H4 (cell line): ENCODE results near the gene CNP. TPM values are rescaled to one million over a fixed set of nuclear protein-coding genes. Genes with fewer than 3 reads are reported as not detected.

ENCODE experiments used
- DNase-seq: peaks from one replicate; pipeline ENCODE4 v3.0.0-alpha.2; 2015; ENCODE audit warnings: low spot score
- total RNA-seq: library from RNA; depleted of rRNA; stranded (reverse); fragments of >200 nt; shearing (Covaris generic); gene quantifications from 2 replicates; pipeline ENCODE4 v1.2.3, GENCODE V29; 2014

CNP gene
- total RNA-seq, 1 experiment from 2014 or later: 64.8 TPM

DNA sequence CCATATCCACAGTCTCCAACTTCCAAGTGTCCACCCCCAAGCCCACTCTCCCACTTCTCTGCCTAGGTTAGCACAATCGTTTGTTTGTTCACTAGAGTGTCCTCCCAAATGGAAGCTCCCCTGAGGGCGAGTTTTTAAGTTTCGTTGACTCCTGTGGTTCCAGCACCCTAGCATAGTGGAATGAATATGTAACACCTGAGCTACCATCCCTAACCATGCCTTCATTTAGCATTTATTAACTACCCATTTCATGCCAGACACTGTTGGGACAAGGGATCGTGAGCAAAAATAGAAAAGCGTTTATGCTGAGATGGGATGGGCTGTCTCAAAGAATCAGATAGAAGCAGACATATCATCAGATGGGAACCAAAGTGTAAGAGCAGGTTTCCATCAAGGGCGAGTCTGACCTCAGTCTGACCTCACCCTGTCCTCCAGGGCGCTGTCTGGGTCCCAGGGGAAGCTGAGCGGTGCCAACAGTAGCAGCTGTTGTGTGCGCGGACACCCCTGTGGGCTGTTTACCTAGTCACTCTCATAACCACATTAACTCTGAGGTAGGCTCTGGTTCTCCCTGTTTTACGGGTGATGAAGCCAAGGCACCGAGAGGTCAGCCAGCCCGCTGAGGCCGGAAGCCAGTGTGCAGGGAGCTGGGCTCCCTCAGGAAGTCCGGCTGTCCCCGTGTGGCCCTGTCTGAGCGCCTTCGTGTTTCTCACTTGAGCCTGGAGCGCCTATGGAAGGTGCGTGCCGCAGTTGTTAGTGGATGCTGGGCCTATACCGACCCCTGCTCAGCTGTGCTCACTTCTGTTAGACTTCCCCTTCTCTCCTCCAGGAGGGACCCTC is 6.2 kb downstream of the CNP start:
- no peak for DNase-seq

DNA sequence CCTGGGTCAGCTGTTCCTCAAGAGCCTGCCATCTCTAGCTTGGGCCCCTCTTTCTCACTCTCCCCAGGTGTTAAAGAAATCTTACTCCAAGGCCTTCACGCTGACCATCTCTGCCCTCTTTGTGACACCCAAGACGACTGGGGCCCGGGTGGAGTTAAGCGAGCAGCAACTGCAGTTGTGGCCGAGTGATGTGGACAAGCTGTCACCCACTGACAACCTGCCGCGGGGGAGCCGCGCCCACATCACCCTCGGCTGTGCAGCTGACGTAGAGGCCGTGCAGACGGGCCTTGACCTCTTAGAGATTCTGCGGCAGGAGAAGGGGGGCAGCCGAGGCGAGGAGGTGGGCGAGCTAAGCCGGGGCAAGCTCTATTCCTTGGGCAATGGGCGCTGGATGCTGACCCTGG is 6.8 kb downstream of the CNP start:
- DNase-seq: no peak

DNA sequence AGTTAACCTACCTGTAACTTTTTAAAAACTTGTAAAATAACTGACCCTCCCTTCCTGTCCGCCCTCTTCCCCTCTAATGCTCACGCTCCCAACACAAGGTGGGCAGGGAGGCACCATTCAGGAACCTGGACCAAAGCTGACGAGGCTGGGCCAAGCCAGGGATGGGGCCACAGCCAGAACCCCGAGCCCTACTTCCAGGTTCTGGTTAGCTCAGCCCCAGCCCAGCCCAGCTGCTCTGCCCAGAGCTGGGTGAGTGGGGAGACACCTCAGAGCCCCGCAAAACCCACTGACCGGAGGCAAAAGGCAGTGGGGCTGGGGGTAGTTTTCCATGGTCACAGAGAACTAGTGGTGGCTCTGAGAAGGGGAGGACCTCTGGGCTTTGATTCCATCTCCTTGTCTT is 7.4 kb downstream of the CNP start:
- no peak for DNase-seq

DNA sequence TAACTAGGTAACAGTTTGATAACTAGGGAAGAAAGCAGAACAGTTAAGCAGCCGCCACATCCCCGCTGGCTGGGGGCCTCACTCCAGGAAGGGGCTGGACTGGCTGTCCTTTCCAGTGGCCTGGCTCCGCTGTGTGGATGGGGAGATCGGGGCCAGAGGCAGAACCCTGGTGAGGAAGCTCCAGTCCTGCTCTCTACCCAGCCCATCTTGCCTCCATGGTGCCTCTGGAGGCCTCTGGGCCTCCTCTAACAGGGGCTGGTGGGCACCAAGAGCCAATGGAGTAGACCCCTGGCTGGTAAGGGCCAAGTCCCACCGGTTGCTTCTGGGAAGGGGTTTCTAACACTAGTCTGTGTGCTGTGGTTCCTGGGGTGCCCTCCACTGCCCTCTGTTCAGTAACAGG is 8.1 kb downstream of the CNP start:
- no peak for DNase-seq

DNA sequence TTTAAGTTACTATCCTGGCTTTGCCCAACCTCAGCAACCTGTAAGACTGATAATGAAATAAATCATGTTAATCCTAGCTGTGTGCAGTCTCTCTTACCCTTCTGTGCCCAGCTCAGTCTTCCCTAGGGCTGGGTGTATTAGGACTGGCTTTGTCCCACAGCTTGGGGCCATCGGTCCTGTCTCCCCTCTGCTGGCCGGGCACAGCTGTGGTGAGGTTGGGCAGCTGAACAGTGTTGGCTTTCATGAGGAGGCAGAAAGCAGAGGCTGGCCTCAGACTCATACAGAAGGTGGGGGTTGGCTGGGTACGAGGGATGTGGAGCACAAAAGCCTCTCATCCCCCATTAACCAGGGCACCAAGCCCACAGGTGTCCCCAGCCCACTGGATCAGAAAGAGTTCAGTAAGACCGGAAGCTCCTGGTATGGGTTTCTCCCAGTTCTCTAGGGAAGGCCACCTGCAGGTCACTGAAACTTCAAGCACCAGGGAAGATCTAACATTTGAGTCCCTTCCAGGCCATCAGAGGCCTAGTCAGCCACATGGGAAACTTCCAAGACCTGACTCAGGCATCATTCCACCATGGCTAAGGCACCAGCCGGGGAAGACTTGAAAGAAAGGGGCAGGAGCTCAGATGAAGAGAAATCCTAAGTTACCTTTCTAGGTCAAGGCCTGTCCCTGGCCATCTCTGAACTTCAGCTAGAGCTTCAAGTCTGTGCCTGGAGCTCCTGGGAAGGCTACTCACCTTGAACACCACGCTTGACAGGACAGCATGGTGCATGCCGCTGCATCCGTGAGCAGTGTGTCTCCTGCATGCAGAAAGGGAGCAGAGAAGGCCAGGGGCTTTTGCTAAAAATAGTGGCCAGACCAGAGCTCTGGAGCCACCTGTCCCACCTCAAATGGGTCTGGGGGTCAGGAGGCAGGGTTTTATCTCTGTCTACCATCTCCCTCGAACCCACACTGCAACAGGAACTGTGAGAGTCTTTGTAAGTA is 8.8 kb downstream of the CNP start:
- no peak for DNase-seq

DNA sequence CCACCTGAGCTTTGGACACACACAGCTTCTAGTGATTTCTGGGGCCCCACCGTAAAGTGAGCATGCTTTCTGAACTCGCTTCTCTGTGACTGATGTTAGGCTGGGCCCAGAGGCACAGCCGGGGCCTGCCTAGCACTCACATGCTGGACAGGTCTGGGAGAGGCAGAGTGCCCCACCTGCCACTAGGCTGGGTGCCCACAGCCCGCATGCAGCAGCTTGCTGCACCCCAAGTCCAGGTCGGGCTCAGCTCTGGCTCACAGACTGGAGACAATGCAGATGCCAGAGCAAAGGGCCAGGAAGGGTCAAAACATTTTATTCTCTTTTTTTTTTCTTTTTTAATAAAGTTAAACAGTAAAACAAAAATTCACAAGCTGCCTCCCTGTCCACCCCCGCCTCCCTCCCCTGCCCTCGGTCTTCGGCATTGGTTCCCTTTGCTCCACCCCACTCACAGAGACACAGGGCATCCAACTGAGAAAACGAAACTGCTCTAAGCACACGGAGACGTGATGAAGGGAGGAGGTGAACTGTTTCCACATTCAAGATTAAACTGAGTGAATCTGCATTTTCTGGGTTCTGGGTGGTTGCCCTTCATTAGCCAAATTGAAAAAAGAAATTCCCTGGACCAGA is 9.7 kb downstream of the CNP start:
- DNase-seq: no peak

DNA sequence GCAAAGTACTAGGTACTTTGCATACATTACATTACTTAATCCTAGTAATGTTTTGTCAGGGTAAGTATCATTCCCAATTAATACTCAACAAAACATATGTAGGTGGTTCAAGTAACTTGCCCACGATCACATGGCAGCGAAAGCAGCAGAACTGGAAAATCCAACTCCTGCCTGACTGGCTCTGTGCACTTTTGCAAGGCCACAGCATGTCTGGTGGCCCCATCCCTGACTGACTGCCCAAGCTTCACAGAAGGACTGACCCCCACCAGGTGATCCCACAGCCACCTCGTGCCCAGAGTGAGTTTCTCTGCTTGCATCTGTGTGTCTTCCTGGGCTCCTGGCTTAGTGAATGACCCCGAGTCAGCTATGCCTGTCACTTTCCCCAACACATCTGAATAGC is 11.4 kb downstream of the CNP start:
- DNase-seq: no peak

DNA sequence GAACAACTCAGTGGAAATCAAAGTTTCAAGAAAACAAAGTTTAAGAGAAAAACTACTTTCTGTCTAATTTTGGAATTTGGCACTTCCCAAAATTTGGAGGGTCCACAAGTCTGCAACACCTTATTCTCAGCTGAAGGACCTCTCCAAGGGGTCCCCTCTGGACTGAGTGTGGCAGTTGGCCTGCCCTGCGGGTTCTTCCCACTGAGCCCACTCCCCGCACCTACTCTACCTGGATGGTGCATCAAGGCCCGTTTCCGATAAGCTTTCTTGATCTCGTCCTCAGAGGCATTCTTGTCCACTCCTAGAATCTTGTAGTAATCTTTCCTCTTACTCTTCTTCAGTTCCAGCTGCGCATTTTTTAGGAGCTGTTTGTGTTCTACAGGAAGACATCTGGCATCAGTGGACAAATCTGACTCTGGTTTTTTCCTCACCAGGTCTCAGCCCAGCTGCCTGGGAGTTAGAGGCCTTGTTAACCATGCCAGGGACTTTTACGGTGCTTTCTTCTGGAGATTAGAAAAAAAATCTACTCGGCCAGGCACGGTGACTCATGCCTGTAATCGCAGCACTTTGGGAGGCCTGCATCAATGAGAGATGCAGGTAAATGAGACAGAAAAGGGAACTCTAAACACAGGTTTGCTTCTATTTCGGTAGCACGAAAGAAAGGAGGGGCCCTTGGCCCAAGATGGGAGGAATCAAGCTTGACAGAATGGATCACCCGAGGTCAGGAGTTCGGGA is 15.6 kb downstream of the CNP start:
- no peak for DNase-seq

DNA sequence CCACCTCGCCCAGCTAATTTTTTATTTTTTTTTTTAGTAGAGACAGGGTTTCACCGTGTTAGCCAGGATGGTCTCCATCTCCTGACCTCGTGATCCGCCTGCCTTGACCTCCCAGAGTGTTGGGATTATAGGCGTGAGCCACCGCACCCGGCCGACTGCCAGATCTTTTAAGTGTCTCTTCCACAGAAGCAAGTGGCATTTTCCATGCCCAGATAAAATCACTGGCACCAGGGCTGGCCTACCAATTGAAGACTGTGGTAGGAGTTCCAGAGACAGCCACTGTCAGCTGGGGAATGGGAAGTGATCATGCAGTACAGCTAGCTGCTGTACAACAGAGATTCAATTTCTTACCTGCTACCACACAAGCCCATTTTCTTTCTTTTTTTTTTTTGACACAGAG is 17.9 kb downstream of the CNP start:
- DNase-seq: no peak

DNA sequence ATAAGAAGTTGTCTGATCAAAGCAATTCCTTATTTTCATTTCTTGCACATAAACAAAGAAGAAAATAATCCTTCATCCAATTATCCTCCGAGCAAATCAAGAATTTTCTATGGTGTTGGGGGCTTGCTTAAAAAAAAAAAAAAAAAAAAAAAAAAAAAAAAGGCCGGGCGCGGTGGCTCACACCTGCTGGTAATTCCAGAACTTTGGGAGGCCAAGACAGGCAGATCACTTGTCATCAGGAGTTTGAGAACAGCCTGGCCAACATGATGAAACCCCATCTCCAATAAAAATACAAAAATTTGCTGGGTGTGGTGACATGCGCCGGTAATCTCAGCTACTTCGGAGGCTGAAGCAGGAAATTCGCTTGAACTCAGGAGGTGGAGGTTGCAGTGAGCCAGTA is 19.3 kb downstream of the CNP start:
- DNase-seq: no peak

DNA sequence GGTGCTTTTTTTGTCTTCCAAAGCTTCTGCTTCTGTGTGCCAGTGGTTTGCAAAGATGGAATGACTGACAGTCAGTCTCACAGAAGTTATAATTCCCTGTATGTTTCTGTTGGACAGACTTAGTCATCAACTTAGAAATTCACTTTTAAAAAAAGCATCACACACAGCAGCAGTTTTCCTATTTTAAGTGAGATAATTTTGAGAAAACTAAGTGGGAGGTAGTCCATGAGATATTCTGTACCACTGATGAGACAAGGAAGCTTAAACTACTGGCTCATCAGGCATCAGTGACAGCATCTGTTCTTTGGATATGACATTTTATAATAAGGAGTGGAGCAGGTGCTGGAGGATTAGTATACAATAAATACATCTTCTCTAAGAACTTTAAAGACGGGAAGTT is 20.0 kb downstream of the CNP start:
- no peak for DNase-seq

DNA sequence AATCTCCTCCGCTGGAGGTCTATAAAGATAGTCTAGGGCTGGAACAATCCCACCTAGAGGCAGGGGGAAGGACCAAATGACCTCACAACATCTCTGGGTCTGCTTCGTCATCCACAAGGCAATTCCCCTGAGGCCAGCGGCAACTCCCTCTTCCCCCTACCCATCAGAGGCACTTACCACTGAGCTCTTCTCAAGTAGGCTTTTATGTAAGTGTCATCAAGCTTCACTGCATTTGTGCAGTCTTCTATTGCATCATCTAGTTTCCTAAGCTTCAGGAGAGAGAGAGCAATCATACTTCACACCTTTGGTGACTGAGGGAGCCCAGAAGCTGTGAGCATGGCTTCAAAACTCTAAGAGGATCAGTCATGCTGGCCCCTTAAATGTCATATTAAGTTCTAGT is 21.0 kb downstream of the CNP start:
- DNase-seq: no peak

DNA sequence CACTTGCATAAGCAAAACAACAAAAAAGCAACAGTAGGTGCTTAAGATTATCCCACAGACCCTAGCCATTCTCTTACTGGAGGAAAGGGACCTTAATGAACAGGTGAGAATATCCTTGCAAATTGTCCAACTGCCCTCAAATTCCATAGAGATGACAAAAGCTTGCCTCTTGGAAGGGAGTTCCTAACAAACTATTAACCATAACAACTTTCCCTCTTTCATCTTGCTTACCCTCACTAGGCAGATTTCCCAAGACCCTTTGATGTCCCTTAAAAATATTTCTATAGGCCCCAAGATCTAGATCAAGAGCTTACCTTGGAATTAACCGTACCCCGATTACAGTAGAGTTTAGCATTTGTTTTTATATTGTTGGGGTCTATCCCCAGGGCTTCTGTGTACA is 21.8 kb downstream of the CNP start:
- no peak for DNase-seq

DNA sequence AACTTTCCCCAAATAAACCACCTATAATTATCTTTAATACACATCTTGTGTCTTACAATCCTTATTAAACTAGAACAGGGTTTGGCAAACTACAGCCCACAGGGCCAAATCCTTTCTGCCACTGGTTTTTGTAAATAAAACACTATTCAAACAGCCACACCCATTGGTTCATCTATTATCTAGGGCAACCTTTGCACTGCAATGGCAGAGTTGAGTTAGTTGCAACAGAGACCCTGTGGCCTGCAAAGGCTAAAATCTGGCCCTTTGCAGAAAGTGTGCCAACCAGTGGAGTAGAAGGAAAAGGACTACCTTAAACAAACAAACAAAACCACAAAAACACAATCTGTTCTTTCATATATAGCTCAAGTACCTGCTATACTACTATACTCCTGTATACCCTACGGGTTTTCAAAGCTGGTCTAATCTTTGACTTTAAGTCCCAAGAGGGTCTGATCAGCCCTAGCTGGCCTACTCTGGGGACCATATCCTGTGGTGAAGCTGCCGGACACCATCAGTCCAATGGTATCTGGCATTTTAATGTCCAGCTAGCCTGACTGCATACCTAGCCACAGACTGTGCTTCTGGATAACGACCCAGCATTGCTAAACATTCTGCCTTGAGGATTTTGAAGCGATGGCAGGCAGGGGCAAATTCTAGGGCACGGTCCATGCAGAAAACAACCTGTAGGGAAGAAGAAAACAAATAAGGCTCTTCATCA is 23.3 kb downstream of the CNP start:
- DNase-seq: no peak

DNA sequence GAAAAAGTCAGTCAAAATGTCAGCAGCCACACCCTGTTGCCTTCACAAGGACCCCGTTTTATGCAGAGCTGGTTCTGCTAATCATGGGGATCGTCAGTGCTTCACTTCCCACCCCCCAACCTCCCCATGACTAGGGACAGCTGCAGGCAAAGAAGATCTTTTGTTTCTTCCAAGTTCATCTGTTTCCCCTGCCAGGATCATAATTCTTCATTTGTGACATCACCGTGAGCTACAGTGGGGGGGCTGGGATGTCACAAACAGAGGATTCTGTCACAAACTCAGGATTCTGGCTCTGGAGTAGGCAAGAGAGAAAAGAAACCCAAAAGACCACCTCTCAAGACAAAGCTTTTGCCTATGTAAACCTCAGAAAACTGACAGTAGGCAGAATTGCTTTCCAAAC is 26.0 kb downstream of the CNP start:
- DNase-seq: no peak

DNA sequence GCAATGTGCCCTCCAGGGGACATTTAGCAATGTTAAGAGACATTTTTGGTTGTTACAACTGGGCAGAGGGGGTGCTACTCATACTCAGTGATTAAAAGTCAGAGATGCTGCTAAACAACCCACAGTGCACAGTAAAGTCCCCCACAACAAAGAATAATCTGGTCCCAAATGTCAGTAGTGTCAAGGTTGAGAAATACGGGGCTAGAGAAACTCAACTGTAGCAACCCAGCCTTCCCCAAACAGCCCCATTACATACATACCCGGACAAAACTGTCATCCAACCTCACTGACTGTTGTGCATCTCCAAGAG is 30.2 kb downstream of the CNP start:
- no peak for DNase-seq

DNA sequence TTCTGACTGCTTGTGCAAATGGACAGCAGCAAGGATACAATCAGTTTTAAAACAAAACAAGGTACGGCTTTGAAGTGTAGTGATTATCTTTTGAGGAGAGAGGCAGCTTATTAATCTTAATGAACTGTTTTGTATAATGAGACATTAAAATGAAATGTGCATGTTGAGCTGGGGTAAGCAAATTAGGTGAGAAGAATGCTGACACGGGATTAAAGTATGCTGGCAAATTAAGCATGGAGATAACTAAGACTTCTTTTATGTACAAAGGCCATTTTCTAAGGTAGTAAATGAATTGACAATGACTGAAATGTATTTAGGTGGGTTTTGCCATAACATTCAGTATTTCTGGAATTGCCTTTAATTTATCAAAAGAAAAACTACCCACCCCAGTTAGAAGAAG is 31.9 kb downstream of the CNP start:
- DNase-seq: no peak

DNA sequence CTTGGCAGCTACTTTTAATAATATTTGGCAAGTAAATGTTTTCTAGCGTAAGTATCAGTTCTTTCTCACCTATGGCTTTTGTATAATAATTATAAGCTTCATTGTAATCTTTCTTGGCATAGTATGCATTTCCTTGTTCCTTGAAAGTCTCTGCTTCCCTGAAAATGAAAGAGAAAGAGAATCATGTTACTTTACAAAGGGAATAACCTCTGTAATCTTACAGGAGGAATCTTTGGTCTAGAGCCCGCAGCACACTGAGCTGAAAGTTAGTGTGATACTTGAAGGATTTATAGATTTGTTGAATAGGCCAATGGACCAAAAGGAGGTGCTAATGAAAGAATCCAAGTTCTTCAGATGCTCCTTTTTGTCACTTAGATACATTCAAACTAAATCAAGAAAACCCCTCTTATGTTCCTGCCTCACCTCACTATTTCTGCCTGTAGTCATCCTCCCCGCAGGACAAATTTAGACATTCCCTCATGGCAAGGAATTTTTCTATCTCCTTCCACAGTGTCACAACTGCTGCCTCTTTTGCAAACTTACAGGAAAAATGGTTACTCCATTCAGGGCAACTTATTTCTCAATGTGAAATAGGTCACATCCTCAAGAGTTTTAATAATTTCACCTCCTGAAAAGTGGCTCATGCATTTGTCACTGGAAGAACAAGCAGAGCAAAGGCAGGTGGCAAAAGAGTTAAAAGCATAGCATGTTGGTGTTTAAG is 34.0 kb downstream of the CNP start:
- no peak for DNase-seq

DNA sequence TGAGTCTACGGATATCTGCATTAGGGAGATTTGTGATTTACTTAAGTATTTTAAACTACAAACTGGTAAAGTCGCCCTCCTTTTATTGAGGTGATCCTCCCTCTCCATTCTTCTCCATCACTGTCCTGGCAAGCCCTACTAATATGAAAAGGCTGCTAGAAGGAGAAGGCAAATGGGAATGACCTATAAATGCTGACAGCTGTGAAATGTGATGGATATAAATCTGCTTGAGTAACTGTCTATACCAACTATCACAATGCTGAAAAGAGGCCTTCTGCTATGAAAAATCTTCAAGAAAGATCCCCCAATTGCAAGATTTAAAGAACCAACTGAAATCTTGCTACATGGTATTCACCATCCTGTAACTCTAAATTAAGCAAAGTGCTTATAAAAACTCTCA is 35.1 kb downstream of the CNP start:
- no peak for DNase-seq

DNA sequence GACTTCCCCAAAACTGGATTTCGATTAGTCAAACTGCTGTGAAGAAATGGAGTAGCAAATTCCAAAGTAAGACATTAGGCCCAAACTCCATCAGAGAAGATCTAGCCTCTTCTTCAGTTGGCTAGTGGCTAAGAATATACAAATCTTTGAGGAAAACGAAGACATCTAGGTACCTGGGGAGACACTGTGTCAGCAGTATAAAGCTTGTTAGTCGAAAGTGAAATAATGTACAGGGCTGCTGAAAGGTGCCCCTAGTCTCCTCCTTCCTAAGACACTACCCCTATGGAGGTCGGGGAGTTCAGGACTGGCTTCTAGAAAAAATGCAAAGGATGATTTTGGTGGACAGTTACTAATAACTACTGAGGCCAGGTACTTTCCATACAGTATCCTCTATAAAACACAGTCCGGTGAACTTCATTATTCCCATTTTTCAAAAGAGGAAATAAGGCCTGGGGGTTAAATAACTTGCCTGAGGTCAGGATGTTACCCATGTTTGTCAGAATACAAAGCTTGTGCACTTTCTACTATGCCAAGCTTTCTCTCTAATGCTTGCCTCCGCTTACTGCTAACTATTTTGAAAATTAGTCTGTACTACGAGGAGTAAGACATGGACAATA is 35.7 kb downstream of the CNP start:
- DNase-seq: no peak
